ENCODE measurements around the gene PUS7. TPM values are rescaled to one million over a fixed set of nuclear protein-coding genes. Genes with fewer than 3 reads are reported as not detected.

The PUS7 gene
- polyA plus RNA-seq, 1 of the 3 experiments (the other 2 are of a cell fraction): 18.8 TPM

- H3K4me3 ChIP-seq (ENCODE audit: low read depth in 2 of 2, low read length in 1 of 2): no peak overlapping the region
- peaks cover 90% of the 10 kb centered on the region for H3K79me2 ChIP-seq (ENCODE audit: insufficient read depth)
- POLR2A ChIA-PET: no interaction called here
- H3K9ac ChIP-seq: no peak overlapping the region
- H3K27ac ChIP-seq (ENCODE audit: low read depth in 2 of 2, low read length in 1 of 2): no peak overlapping the region
- no peaks in the 10 kb centered on the region for H3K9me2 ChIP-seq
- DNase-seq: no peak
- 94% methylated on average over 4 of the region's 4 CpGs for WGBS (ENCODE audit: low lambda C conversion rate)
- H4K20me1 ChIP-seq (ENCODE audit: insufficient read depth): peaks cover 21% of the 10 kb centered on the region; the same call in 1 of the 2 replicates
- H3F3A ChIP-seq (replicated peaks; ENCODE audit: insufficient read depth): peaks cover 17% of the 10 kb centered on the region
- no peak for TF ChIP-seq YY1 (IDR thresholded peaks at IDR 0.05; ENCODE audit: low read depth)
- TF ChIP-seq CTCF (IDR thresholded peaks at IDR 0.05): no peak
- no peak for TF ChIP-seq MEF2A (IDR thresholded peaks at IDR 0.05; ENCODE audit: borderline replicate concordance, low read depth)
- TF ChIP-seq ZBTB33 (IDR thresholded peaks at IDR 0.05; ENCODE audit: borderline replicate concordance, low read depth): no peak
- TF ChIP-seq SMC3 (IDR thresholded peaks at IDR 0.05; ENCODE audit: low read depth, low read length): no peak
- no peak for TF ChIP-seq JUND (IDR thresholded peaks at IDR 0.05)
- no peak for TF ChIP-seq RXRA (IDR thresholded peaks at IDR 0.05; ENCODE audit: borderline replicate concordance, low read depth)
- no peak for TF ChIP-seq FOXJ3 (CRISPR knock-in tag; IDR thresholded peaks at IDR 0.05)
- no peak for TF ChIP-seq MAX (IDR thresholded peaks at IDR 0.05; ENCODE audit: low read depth)
- TF ChIP-seq EZH2phosphoT487 (IDR thresholded peaks at IDR 0.05; ENCODE audit: borderline replicate concordance, low read depth): no peak
- TF ChIP-seq CHD2 (IDR thresholded peaks at IDR 0.05; ENCODE audit: low read length, partially characterized antibody): no peak
- TF ChIP-seq FOSL2 (IDR thresholded peaks at IDR 0.05; ENCODE audit: borderline replicate concordance, low read depth): no peak
- no peak for TF ChIP-seq NRF1 (IDR thresholded peaks at IDR 0.05; ENCODE audit: low read depth, low read length)
- no peak for TF ChIP-seq EP300 (IDR thresholded peaks at IDR 0.05; ENCODE audit: borderline replicate concordance in 1 of 2, low read depth in 1 of 2, low read length in 1 of 2)
- no peak for TF ChIP-seq TEAD4 (IDR thresholded peaks at IDR 0.05; ENCODE audit: borderline replicate concordance, insufficient read depth)
- no peaks in the 10 kb centered on the region for H3K27me3 ChIP-seq (ENCODE audit: insufficient read depth)
- no peak overlapping the region for H2AFZ ChIP-seq (ENCODE audit: low read depth)
- no peaks in the 10 kb centered on the region for H3K9me3 ChIP-seq
- CTCF ChIA-PET: interaction anchor here (1.4 to 1.9 kb wide), 2 partner anchors 19 to 76 kb away, joined by 6 read pairs; no protein-coding TSS in a partner anchor
- H3K4me2 ChIP-seq: no peak overlapping the region
- peaks cover 3 to 25% of the 10 kb centered on the region in 2 experiments for H3K36me3 ChIP-seq (replicated peaks in 1 of 2; ENCODE audit: control insufficient read depth in 1 of 2, insufficient read depth in 2 of 2, low read length in 1 of 2)
- H3K4me1 ChIP-seq (ENCODE audit: control insufficient read depth in 1 of 2, insufficient read depth in 2 of 2, low read depth in 1 of 2, low read length in 1 of 2): peaks cover 0 to 3% of the 10 kb centered on the region in 2 experiments; a peak in 1 of 4 replicates
Measured at GRCh38 chr7:105512926-105513526, 9.0 kb downstream of the PUS7 start.
